ENCODE measurements around the gene TCP10L.
"Not testable (repeated sequence)": the region's sequence is repeated elsewhere in the genome, so short reads cannot be mapped to it uniquely, and the experiment has no call there.

TCP10L gene

GRCh38 chr21:32532636-32533035 is 52.7 kb downstream of the TCP10L start:
- no peak for TF ChIP-seq ZFX (IDR thresholded peaks at IDR 0.05)
- no peak for TF ChIP-seq CTCF (conservative IDR thresholded peaks at IDR 0.05)
- H3K27ac ChIP-seq: no peak overlapping the region

GRCh38 chr21:32531561-32531960 is 53.8 kb downstream of the TCP10L start:
- H3K27ac ChIP-seq: not testable (repeated sequence)

GRCh38 chr21:32530809-32531208 is 54.5 kb downstream of the TCP10L start:
- not testable (repeated sequence) for H3K27ac ChIP-seq

- H3K27ac ChIP-seq: no peak overlapping the region
- TF ChIP-seq CTCF (conservative IDR thresholded peaks at IDR 0.05) (no peak), ZFX (IDR thresholded peaks at IDR 0.05) (no peak)
Measured at GRCh38 chr21:32529679-32530078, 55.6 kb downstream of the TCP10L start.

- no peak overlapping the region for H3K27ac ChIP-seq
- TF ChIP-seq CTCF (conservative IDR thresholded peaks at IDR 0.05): no peak
- TF ChIP-seq ZFX (IDR thresholded peaks at IDR 0.05): no peak
Measured at GRCh38 chr21:32525282-32525681, 60.0 kb downstream of the TCP10L start.

GRCh38 chr21:32523988-32524719 is 61.2 kb downstream of the TCP10L start:
- no peak overlapping the region for H3K27ac ChIP-seq
- TF ChIP-seq ZFX (IDR thresholded peaks at IDR 0.05) (no peak), CTCF (conservative IDR thresholded peaks at IDR 0.05) (no peak)
